ENCODE data around the gene AQP3.
"Not testable (repeated sequence)": the region's sequence is repeated elsewhere in the genome, so short reads cannot be mapped to it uniquely, and the experiment has no call there.

Gene AQP3

DNA sequence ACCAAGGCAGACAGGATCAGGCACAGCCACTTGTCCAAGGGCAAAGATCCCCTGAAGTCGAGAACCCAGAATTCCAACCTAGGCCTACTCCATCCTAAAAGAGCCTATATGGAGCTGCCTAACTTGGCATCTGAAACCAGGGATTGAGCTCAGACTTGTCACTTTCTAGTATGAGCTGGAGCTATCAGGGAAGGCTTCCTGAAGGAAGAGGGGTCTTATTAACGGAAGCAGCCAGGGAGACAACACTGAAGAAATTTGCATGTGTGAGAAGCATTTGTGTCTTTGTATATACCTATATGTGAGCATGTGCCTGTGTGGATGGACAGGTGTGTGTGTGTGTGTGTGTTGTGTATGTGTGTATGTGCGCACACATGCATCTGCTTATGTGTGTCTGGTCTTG lies 40.3 kb downstream of the AQP3 start:
- DNase-seq = no peak

DNA sequence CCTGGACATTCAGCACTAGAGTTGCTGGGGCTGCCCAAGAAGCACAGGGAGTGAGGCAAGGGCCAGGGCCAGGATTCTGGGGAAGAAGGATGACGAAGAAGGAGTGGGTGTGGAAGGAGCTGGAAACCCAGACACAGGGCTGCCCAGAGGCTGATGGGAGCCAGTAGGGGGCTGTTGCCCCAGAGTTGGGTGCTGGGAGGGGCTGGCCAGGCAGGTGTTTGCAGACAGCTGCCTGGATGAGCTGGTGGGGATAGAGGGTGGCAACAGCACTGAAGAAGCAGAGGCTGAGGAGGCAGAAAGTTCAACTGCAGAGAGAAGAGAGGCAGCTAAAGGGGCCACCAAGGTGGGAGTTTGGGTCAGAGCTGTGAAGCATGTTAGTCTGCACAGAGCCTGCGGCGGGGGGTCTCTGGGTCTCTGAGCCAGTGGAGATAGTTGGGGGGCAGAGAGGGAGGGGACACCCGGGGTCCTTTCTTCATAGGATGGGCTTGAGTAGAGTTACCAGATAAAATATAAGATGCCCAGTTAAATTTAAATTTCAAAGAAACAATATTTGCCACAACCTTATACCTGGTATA lies 42.5 kb downstream of the AQP3 start:
- no peak for DNase-seq

DNA sequence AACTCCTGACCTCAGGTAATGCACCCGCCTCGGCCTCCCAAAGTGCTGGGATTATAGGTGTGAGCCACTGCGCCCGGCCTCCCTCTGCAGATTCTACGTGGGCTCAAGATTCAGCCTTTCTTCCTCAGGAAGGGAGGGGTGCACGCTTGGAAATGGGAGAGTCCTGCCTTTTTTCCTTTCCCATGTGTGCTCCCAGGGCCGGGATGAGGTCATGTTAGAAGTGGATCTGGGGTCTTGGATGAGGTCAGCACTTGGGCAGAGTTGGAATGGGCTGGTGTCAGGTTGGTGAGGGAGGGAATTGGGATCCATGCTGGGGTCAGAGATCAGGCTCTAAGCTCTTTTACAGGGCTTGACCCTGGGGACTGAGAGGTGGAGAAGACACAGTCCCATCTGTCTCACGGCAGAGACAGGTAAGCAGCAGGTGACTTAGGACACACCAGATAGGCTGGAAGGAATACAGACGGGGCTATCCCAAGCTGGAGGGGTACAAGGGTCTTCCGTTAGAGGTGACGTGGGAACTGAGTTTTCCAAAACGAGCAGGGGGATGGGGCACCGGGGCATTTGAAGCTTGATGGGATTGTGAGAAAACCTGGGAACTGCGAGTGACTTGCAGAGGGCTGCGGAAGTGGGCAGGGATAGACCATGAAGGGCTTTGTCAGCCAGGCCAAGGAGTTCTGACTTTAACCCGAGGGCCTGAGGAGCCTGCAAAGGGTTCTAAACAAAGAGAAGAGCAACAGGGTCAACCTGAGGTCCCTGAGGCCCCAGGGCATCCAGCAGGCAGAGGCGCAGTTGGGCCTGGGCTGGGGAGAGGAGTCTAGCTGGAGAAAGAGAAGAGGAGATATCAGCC lies 43.2 kb downstream of the AQP3 start:
- DNase-seq = no peak

DNA sequence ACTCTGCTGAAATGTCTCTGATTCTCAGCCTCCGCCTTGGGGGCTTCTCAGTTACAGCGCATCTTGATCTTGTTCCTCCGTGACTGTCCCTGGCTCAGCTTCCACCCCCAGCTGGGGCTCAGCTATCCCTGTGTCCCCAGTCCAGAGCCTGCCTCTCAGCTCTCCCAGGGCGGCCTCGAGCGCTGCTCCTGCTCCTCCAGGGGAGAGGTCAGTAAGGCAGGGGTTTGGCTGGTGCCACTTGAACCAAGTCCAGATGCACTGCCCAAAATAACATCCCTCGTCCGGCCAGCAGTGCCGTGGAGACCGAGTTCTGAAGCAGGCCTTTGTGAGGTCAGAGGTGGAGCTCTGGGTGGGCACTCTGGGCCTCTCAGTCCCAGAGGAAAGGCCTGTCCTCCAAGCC lies 45.0 kb downstream of the AQP3 start, which contains the start of gene AQP7:
AQP7 (minus strand) TSS at position 198 of the 400 bp plus-strand sequence. CDS start 1,306 bp downstream, outside the sequence.
- DNase-seq = not testable (repeated sequence)

DNA sequence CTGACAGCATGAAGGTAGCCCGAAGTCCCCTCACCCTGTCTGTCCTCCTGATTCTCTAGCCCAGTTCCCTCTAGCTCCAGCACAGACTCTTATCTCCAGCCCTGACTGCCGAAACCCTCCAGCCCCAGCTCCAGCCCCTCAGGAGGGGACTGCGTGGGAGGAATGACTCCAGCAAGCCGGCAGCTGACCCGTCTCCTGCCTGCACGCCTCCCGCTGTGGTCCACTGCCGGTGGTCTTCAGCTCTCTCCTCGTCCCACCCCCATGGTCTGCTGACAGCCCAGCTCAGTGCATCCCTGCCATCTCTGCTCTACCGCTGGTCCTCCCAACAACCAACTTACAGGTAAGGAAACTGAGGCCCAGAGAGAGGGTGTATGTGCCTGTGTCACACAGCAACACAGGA lies 45.6 kb downstream of the AQP3 start:
- not testable (repeated sequence) for DNase-seq

DNA sequence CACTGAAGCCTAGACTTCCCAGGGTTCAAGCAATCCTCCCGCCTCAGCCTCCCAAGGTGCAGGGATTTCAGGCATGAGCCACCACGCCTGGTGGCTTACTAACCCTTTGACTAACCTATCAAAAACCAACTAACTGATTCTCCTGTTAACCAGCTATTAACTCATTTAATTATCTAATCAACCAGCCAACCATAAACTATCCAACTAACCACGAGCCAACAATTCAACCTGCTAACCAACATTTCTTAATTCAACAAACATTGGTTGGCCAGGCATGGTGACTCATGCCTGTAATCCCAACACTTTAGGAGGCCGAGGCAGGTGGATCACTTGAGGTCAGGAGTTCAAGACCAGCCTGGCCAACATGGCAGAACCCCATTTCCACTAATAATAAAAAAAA lies 48.3 kb downstream of the AQP3 start:
- not testable (repeated sequence) for DNase-seq

DNA sequence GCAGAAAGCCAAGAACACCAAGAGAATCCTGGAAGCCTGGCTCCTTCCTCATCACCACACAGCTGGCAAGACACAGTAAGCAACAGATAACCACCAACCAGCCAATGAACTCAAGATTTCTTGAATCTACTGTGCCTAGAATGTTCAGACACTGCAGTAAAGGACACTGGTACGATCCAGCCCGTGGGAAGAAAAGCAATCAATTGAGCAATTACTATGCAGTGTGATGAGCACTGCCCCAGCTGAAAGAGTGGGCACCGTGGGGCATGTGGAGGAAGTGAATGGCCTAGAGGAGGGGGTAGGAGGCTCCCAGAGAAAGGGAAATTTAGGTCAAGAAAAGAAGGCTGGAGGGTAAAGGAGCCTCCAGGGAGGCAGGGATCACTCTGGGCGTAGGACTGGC lies 49.6 kb downstream of the AQP3 start:
- not testable (repeated sequence) for DNase-seq

DNA sequence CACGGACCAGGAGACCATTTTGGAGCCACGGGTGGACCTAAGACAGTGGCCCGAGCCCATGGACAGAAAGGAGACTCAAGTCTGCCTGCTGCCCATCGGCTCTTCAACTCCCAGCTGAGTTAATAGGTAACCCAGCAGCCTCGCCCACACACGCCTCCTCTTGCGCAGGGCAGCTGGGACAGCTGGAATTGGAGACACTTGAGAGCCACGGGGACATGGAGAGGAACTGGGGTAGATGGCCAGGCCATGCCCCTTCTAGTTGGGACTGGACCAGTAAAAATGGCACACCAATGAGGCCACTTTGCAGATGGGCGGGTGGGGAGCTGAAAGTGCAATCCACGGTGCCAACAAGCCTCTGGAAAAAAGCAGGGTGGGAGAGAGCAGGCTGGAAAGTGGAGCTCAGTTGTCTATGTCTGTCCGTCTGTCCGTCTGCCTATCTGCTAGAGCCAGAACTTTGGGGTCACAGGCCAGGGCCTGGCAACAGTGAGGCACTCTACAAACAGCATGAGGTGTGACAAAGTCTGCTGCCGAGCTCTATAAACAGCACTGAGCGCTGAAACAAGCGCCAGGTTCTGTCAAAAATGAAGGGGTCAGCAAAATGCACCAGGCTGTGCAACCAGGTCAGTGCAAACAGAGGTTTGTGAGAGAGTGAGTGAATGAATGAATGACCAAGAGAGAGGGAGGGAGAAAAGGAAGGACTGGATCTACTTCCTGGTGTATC lies 52.1 kb downstream of the AQP3 start:
- DNase-seq = not testable (repeated sequence)

DNA sequence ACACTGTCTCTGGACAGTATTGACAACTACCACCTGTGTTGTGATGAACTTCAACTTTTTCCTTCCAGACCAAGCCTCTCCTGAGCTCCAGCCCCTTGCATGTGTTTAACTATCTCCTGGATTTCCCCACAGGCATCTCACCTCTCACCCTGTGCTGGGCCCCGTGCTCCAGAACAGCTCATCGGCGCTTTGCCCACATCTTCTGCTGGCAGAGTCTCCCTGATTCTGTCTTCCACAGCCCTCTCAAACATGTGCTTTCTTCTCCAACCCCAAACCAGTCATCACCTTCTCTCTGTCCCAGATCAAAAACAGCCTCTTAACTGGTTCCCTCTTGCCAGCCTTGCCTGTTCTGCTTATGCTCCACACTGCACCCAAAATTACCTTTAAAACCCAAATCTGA lies 53.4 kb downstream of the AQP3 start:
- not testable (repeated sequence) for DNase-seq

DNA sequence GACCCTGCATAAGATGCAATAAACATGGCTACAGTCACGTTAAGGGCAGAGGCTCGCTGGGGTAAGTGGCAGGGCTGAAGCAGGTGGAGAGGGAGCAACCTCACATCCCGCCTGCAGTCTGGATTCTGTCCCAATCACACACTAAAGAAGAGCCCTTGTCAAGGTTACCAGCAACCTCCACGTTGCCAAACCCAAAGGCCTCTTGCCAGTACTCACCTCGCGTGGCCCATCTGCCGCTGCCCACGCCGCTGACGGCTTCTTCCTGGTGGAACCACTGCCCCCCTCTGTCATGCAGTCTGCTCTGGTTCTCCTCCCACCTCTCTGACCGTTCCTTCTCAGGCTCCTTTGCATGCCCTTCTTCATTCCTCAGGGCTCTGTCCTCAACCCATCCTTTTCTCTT lies 53.8 kb downstream of the AQP3 start:
- DNase-seq = no peak

DNA sequence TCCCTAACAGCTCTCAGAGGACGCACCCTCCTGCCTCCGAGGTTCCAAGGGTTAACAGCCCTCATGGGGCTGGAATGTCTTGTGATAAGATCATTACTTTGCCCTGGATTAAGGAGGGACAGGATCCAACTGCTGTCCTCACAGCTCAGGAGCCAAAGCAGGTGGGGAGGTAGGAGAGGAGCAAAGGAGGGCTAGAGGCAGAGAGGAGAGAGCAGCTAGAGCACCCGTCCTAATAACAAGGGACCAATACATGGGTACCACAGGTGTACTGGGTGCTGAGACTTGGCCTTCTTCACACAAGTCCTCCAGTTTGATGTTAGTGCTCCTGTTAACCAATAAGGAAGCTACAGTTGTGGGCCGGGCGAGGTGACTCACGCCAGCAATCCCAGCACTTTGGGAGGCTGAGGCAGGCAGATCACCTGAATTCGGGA lies 54.8 kb downstream of the AQP3 start:
- not testable (repeated sequence) for DNase-seq
